ENCODE data around the gene CMKLR1.

CMKLR1 gene, protein sequence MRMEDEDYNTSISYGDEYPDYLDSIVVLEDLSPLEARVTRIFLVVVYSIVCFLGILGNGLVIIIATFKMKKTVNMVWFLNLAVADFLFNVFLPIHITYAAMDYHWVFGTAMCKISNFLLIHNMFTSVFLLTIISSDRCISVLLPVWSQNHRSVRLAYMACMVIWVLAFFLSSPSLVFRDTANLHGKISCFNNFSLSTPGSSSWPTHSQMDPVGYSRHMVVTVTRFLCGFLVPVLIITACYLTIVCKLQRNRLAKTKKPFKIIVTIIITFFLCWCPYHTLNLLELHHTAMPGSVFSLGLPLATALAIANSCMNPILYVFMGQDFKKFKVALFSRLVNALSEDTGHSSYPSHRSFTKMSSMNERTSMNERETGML

DNA sequence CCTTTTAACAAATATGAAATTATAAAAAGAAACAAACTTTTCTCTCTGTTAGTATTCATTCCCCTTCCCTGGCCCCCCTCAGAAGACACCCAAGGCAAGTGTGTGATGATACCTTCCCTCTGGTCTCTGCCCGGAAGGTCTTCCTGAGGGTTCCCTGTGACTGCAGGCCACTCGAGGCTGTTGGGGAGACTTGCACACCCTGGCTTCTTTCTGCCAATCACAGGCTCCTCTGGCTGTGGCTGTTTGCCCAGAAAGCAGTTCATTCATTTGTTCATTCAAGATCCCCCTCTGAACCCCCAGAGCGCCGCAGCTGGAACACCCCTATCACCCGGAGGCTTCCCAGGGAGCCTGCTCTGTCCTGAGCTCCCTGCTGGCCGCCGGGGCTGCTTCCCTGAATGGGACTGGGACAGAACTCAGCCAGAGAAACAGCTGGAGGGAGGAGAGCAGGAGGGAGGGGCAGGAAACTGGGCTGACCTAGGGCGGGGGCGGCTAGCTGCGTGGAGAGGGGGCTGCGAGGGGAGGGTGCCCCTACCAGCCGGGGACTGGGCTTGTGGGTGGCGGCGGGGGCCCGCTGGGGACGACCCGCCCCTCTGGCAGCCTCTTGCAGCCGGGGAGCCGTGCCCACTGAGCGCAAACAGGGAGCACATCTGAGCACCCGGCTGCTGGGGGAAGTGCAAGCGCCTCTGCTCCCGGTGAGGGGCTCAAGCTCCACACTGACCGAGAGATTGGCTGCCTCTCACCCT lies at the start of gene CMKLR1:
Gene CMKLR1 (minus strand): TSS at position 397 of the 743 bp plus-strand sequence. CDS start 45,720 bp downstream, outside the sequence.
- Mint-ChIP-seq H3K4me1 (ENCODE audit: low read depth) (peaks cover 2% of the 10 kb centered on the region), H3K36me3 (ENCODE audit: low read depth) (no peaks in the 10 kb centered on the region), H3K9me3 (no peaks in the 10 kb centered on the region), H3K27me3 (peaks cover 49% of the 10 kb centered on the region), H3K27ac (no peak within 1 kb of the TSS), H3K4me3 (no peak within 1 kb of the TSS)
- no peak for DNase-seq

DNA sequence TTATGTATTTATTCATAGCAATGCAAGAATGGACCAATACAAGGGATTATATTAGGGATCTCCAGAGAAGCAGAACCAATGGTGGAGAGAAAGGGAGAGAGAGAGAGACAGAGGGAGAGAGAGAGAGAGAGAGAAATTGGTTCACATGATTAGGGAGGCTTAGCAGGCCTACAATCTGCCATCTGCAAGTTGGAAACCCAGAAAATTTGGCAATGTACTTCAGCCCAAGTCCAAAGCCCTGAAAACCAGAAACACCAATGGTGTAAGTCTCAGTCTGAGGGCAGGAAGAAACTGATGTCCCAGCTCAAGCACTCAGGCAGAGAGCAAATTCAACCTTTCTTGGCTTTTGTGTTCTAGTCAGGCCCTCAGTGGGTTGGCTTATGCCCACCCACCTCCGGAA lies 48.7 kb upstream of the CMKLR1 start:
- no peak for DNase-seq
- H3K27me3 Mint-ChIP-seq: peaks cover 18% of the 10 kb centered on the region
- H3K9me3 Mint-ChIP-seq: no peaks in the 10 kb centered on the region
- H3K27ac Mint-ChIP-seq: no peak overlapping the region
- H3K36me3 Mint-ChIP-seq (ENCODE audit: low read depth): no peaks in the 10 kb centered on the region
- H3K4me3 Mint-ChIP-seq: no peak overlapping the region
- no peaks in the 10 kb centered on the region for H3K4me1 Mint-ChIP-seq (ENCODE audit: low read depth)

DNA sequence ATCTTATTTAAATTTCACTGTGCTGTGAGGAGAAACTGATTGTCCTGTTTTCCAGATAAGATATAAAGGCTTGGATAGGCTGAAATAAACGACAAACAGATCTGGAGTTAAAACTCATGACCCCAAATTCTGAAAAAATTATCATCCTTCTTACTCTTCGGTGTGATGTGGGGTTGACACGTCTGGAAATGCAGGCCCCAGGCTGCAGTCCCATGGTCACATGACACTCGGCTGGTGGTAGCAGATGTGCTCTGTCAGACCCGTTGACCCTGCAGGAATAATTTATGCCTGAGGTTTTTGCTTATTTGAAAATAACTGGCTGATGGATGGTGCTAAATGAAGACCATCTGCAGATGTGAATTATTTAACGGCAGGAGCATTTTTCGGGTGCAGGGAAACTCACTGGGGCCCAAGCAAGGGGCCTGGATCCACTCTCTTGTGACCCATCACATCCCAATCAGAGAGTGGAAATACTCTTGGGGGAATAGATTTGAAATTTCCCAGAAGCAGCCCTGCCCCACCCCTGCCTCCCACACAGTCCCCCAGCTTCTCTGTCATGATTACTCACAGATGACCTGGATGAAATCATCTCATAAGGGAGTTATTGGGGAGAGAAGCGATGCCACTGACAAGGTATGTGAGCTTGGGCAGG lies 47.7 kb upstream of the CMKLR1 start:
- H3K27me3 Mint-ChIP-seq: peaks cover 15% of the 10 kb centered on the region
- H3K4me1 Mint-ChIP-seq (ENCODE audit: low read depth): no peaks in the 10 kb centered on the region
- H3K4me3 Mint-ChIP-seq: no peak overlapping the region
- no peaks in the 10 kb centered on the region for H3K36me3 Mint-ChIP-seq (ENCODE audit: low read depth)
- no peak for DNase-seq
- no peaks in the 10 kb centered on the region for H3K9me3 Mint-ChIP-seq
- H3K27ac Mint-ChIP-seq: no peak overlapping the region

DNA sequence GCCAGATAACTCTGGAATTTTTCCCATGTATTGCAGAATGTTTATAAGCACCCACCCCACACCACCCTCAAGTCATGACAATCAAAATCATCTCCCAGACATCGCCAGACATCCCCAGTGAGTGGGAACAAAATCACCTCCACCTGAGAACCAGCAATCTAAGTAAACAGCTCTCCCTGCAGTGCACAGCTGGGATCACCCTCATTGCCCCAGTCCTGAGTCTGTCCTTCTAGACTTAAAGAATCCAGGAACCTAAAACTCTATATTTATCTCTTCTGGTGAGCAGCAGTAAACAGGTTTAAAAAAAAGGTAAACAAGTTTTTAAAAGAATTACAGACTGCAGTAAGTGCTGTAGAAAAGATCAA lies 43.3 kb upstream of the CMKLR1 start:
- Mint-ChIP-seq H3K9me3 (no peaks in the 10 kb centered on the region), H3K27me3 (peaks cover 10% of the 10 kb centered on the region), H3K4me1 (ENCODE audit: low read depth) (no peaks in the 10 kb centered on the region), H3K4me3 (no peak overlapping the region), H3K36me3 (ENCODE audit: low read depth) (no peaks in the 10 kb centered on the region), H3K27ac (no peak overlapping the region)
- no peak for DNase-seq

DNA sequence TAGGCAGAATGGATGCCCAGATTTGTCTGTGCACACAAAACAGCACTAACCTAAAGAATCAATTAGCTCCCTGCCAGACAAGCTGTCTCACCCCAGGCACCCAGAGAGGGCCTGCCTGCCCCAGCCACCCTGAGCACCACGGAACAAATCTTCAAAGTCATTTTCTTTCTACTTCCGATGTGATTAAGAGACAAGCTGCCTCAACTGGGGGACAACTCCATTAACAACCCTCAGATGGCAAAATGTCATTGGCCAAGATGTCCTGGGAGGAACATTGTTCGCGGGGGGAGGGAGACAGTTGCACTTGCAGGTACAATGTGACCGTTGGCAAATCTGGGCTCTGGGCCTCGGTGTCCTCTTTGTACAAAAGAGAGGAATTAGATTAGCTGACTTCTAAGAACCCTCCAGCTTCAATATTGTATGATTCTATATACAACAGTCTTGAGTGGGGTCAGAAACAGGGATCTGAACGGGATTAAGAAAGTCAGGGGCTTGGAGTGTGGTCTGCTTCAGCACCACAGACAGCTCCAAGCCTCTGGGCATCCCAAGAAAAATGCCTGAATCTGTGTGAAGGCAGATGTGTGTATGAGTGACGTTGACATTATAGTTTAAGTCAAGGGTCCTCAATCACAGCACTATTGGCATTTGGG lies 42.8 kb upstream of the CMKLR1 start:
- H3K27me3 Mint-ChIP-seq: peaks cover 10% of the 10 kb centered on the region
- DNase-seq: no peak
- peaks cover under 1% of the 10 kb centered on the region for H3K9me3 Mint-ChIP-seq
- no peaks in the 10 kb centered on the region for H3K4me1 Mint-ChIP-seq (ENCODE audit: low read depth)
- no peak overlapping the region for H3K4me3 Mint-ChIP-seq
- H3K36me3 Mint-ChIP-seq (ENCODE audit: low read depth): no peaks in the 10 kb centered on the region
- no peak overlapping the region for H3K27ac Mint-ChIP-seq

DNA sequence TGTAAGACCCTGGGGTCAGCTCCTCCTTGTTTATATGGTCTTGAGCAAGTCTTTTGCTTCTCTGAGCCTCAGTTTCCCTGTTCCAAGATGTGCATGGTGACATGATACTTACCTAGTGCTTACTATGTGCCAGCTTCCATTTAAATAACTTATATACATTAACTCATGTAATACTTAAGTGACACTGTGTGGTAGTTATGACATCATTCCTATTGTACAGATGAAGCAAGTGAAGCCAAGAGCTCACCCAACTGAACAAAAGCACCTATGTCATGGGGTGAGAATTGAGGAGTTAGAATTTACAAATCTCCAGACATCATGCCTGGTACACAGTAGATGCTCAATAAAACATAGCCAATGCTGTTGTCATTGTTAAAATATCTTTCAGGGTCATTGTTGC lies 41.3 kb upstream of the CMKLR1 start:
- no peak overlapping the region for H3K27ac Mint-ChIP-seq
- H3K9me3 Mint-ChIP-seq: peaks cover 6% of the 10 kb centered on the region
- H3K4me1 Mint-ChIP-seq (ENCODE audit: low read depth): no peaks in the 10 kb centered on the region
- no peak overlapping the region for H3K4me3 Mint-ChIP-seq
- no peak for DNase-seq
- peaks cover 5% of the 10 kb centered on the region for H3K27me3 Mint-ChIP-seq
- H3K36me3 Mint-ChIP-seq (ENCODE audit: low read depth): no peaks in the 10 kb centered on the region

DNA sequence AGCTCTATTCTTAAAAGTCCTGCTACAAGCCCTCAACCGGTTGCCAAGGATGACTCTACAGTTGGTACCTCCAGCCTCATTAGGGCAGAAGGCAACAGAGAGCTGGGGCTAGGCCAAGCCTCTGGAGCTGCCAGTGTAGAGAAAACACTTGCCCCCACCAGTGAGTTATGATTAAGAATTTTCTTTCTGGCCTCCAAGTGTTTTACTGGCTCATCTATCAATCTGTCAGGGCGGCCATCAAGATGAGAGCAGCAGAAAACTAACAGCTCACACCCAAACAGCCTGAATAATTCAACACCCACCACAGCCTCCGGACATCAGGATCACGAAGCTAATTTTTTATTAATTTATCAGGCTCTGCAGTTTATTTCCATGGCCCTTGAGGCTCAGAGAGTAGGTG lies 40.7 kb upstream of the CMKLR1 start:
- no peak overlapping the region for H3K27ac Mint-ChIP-seq
- peaks cover 6% of the 10 kb centered on the region for H3K9me3 Mint-ChIP-seq
- H3K4me1 Mint-ChIP-seq (ENCODE audit: low read depth): no peaks in the 10 kb centered on the region
- H3K27me3 Mint-ChIP-seq: peaks cover 2% of the 10 kb centered on the region
- no peak overlapping the region for H3K4me3 Mint-ChIP-seq
- no peaks in the 10 kb centered on the region for H3K36me3 Mint-ChIP-seq (ENCODE audit: low read depth)
- DNase-seq: no peak

DNA sequence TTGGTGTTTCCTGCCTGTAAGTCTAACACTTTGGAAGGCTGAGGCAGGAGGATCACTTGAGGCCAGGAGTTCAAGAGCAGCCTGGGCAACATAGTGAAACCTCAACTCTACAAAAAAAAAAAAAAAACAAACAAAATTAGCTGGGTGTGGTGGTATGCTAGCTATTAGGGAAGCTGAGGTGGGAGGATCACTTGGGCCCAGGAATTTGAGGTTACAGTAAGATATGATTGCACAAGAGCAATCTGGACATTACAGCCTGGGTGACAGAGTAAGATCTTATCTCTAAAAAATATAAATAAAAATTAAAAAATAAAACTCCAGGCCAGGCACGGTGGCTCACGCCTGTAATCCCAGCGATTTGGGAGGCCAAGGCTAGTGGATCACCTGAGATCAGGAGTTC lies 39.8 kb upstream of the CMKLR1 start:
- no peaks in the 10 kb centered on the region for H3K4me1 Mint-ChIP-seq (ENCODE audit: low read depth)
- H3K4me3 Mint-ChIP-seq: no peak overlapping the region
- H3K36me3 Mint-ChIP-seq (ENCODE audit: low read depth): no peaks in the 10 kb centered on the region
- no peak overlapping the region for H3K27ac Mint-ChIP-seq
- H3K9me3 Mint-ChIP-seq: peaks cover 8% of the 10 kb centered on the region
- DNase-seq: no peak
- H3K27me3 Mint-ChIP-seq: peaks cover 2% of the 10 kb centered on the region

DNA sequence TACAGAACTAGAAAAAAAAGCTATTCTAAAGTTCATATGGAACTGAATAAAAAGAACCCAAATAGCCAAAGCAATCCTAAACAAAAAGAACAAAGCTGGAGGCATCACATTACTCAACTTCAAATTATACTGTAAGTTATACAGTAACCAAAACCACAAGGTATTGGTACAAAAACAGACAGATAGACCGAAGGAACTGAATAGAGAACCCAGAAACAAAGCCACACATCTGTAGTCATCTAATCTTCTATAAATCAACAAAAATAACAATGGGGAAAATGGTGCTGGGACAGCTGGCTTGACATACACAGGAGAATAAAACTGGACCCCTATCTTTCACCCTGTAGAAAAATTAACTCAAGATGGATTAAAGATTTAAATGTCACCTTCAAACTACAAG lies 38.1 kb upstream of the CMKLR1 start:
- H3K9me3 Mint-ChIP-seq: peaks cover 19% of the 10 kb centered on the region
- H3K27me3 Mint-ChIP-seq: peaks cover 5% of the 10 kb centered on the region
- H3K36me3 Mint-ChIP-seq (ENCODE audit: low read depth): no peaks in the 10 kb centered on the region
- no peak for DNase-seq
- no peaks in the 10 kb centered on the region for H3K4me1 Mint-ChIP-seq (ENCODE audit: low read depth)
- H3K27ac Mint-ChIP-seq: no peak overlapping the region
- no peak overlapping the region for H3K4me3 Mint-ChIP-seq

DNA sequence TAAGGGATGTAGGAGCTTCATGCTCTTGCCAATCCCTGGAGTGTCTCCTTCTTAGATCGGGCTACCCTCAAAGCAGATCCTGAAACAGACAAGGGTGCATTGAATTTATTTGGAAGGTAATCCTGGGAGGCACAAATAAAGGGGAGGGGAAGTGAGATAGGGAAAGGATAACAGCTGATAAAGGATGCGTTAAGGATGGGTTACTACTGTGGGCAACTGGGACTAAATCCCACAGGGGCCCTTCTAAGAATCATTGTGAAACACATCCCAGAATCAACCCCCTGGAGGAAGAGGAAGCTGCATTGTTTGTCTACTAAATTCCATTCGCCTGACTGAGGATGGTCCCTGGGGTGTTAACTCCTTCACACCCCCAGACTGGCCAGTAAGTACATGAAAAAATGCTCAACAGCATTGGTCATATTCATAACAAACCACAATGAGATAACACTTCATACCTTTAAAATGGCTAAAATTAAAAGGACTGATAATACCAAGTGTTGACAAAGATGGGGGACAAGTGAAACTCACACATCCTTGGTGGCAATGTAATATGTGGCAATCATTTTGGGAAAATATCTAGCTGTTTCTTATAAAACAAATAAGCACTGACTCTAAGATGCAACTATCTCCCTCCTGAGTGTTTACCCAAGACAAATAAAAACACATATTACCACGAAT lies 37.0 kb upstream of the CMKLR1 start:
- no peak overlapping the region for H3K4me3 Mint-ChIP-seq
- H3K36me3 Mint-ChIP-seq (ENCODE audit: low read depth): no peaks in the 10 kb centered on the region
- no peak overlapping the region for H3K27ac Mint-ChIP-seq
- no peaks in the 10 kb centered on the region for H3K4me1 Mint-ChIP-seq (ENCODE audit: low read depth)
- no peak for DNase-seq
- H3K9me3 Mint-ChIP-seq: peaks cover 19% of the 10 kb centered on the region
- peaks cover 6% of the 10 kb centered on the region for H3K27me3 Mint-ChIP-seq

DNA sequence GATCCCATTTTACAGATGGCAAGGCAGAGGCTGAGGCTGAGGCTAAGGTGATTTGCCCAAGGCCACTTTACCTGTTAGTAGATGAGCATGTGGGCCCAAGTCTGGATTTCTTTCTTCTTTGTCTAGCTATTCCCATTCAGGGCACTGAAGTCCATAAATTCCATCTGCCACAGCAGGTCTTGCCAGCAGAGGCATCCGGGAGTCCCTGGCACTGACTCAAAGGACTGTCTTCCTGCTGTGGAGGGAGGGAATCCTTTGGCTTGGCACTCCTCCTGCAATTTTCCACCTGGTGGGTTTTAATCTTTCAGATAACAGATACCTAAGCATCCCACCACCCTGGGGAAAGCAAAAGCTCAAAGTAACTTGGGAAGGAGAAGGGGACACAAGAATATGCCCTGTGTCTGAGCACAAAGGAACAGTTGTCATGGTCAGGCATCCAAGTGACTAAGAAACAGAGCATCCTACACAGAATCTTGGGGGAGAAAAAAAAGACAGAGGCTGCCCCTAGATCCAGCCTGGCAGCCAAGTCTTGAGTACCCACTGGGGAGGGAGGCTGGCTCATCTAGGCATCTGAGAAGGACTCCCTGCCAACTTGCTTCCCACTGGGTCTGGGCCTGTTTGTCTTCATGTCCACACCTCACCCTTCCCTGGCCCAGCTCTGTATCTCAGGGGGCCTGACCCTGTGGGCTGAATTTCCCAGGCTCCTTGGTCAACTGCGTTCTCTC lies 35.6 kb upstream of the CMKLR1 start:
- Mint-ChIP-seq H3K4me3 (no peak overlapping the region), H3K36me3 (ENCODE audit: low read depth) (no peaks in the 10 kb centered on the region), H3K27ac (no peak overlapping the region), H3K27me3 (peaks cover 6% of the 10 kb centered on the region), H3K9me3 (peaks cover 19% of the 10 kb centered on the region), H3K4me1 (ENCODE audit: low read depth) (no peaks in the 10 kb centered on the region)
- no peak for DNase-seq

DNA sequence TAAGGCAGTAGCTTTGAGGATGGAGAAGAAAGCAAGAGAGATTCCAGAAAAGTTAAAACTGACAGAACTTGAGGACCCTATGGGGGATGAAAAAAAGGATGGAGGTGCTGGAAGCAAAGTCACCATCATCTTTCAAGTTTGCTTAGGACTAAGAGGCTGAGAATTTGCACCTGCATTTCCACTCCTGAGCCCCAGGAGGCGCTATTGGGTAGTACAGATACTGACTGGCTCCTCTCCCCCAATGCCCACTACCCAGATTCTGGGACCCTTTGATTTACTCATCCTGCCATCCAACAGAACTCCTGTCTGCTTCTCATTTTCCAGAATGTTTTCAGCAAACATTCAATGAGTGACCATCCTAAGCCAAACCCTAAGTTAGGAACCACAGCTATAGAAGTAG lies 34.0 kb upstream of the CMKLR1 start:
- Mint-ChIP-seq H3K4me3 (no peak overlapping the region), H3K27ac (no peak overlapping the region), H3K27me3 (peaks cover 6% of the 10 kb centered on the region), H3K9me3 (peaks cover 19% of the 10 kb centered on the region), H3K4me1 (ENCODE audit: low read depth) (no peaks in the 10 kb centered on the region), H3K36me3 (ENCODE audit: low read depth) (no peaks in the 10 kb centered on the region)
- DNase-seq: no peak

DNA sequence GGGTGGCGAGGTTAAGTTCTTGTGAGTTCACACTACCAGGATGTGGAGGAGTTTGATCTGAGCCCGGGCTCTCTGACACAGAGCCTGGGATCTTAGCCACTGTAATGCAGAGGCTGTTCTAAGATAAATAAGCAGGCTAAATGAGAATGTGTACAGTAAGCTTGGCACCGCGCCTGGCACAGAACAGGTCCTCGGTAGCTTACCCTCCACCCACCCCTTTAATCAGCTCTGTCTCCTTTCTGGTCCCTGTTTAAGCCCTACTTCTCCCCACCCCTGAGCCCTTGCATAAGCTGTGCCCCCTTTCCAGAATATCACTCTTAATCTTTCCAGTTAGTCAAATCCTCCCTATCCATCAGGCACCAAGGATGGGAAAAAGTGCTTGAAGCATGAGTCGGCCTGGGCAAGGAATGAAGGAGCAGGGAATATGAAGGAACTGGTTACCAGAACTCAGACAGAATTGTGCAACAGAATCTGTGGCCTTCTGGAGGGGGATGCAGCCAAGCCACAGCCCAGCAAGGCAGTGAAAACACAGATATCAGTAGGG lies 32.8 kb upstream of the CMKLR1 start:
- no peaks in the 10 kb centered on the region for H3K4me1 Mint-ChIP-seq (ENCODE audit: low read depth)
- no peak overlapping the region for H3K27ac Mint-ChIP-seq
- no peaks in the 10 kb centered on the region for H3K36me3 Mint-ChIP-seq (ENCODE audit: low read depth)
- peaks cover 18% of the 10 kb centered on the region for H3K9me3 Mint-ChIP-seq
- no peak overlapping the region for H3K4me3 Mint-ChIP-seq
- H3K27me3 Mint-ChIP-seq: peaks cover 6% of the 10 kb centered on the region
- no peak for DNase-seq
